Stimulated activated CD4-positive, alpha-beta T cell treated with anti-CD3 and anti-CD28 coated beads, Interleukin-2, amount 100 ng/mL, for 48 hours (primary cell): ENCODE data around the gene PIK3AP1.

Experiments used
- DNase-seq, 2 donors: peaks; one replicate each; pipeline ENCODE4 v3.0.0-alpha.2; 2020

Gene PIK3AP1

GRCh38 chr10:96639899-96640298, 80.4 kb downstream of the PIK3AP1 start:
- no peak for DNase-seq

- no peak for DNase-seq
These were observed 81.6 kb downstream of the PIK3AP1 start for GRCh38 chr10:96638696-96639095.

GRCh38 chr10:96638120-96638519, 82.2 kb downstream of the PIK3AP1 start:
- DNase-seq: no peak

- DNase-seq: no peak
These were observed 82.6 kb downstream of the PIK3AP1 start for GRCh38 chr10:96637709-96638108.

- no peak for DNase-seq
These were observed 83.8 kb downstream of the PIK3AP1 start for GRCh38 chr10:96636551-96636950.

- no peak for DNase-seq
These were observed 87.2 kb downstream of the PIK3AP1 start for GRCh38 chr10:96632974-96633710.

GRCh38 chr10:96627292-96627691, 93.0 kb downstream of the PIK3AP1 start:
- DNase-seq: no peak

GRCh38 chr10:96626795-96627194, 93.5 kb downstream of the PIK3AP1 start:
- DNase-seq: no peak

- DNase-seq: no peak
These were observed 95.1 kb downstream of the PIK3AP1 start for GRCh38 chr10:96625173-96625572.

- no peak for DNase-seq
These were observed 98.1 kb downstream of the PIK3AP1 start for GRCh38 chr10:96622013-96622787.

- no peak for DNase-seq
These were observed 100.2 kb downstream of the PIK3AP1 start for GRCh38 chr10:96619796-96620773.

- no peak for DNase-seq
These were observed 101.2 kb downstream of the PIK3AP1 start for GRCh38 chr10:96619120-96619519.

- no peak for DNase-seq
These were observed 101.7 kb downstream of the PIK3AP1 start for GRCh38 chr10:96618653-96619052.

- DNase-seq: no peak
These were observed 103.4 kb downstream of the PIK3AP1 start for GRCh38 chr10:96616961-96617360.

- DNase-seq: no peak
These were observed 105.8 kb downstream of the PIK3AP1 start for GRCh38 chr10:96614515-96614914.

GRCh38 chr10:96613576-96613975, 106.7 kb downstream of the PIK3AP1 start:
- no peak for DNase-seq

GRCh38 chr10:96612055-96612830, 108.1 kb downstream of the PIK3AP1 start:
- no peak for DNase-seq

- no peak for DNase-seq
These were observed 109.5 kb downstream of the PIK3AP1 start for GRCh38 chr10:96610817-96611216.

- DNase-seq: no peak
These were observed 110.8 kb downstream of the PIK3AP1 start for GRCh38 chr10:96609510-96609909.

GRCh38 chr10:96608805-96609204, 111.5 kb downstream of the PIK3AP1 start:
- DNase-seq: no peak

GRCh38 chr10:96608262-96608661, 112.1 kb downstream of the PIK3AP1 start:
- DNase-seq: no peak

- DNase-seq: no peak
These were observed 113.4 kb downstream of the PIK3AP1 start for GRCh38 chr10:96606946-96607345.
